SKM-1 (cell line): ENCODE measurements around the gene RABGGTA.
"Not testable (repeated sequence)": the region's sequence is repeated elsewhere in the genome, so short reads cannot be mapped to it uniquely, and the experiment has no call there.

ENCODE experiments used
- DNase-seq: peaks from one replicate; lab custom pipeline; 2025; ENCODE audit not compliant: unreplicated experiment; lab: John Stamatoyannopoulos, UW

Gene RABGGTA

DNA sequence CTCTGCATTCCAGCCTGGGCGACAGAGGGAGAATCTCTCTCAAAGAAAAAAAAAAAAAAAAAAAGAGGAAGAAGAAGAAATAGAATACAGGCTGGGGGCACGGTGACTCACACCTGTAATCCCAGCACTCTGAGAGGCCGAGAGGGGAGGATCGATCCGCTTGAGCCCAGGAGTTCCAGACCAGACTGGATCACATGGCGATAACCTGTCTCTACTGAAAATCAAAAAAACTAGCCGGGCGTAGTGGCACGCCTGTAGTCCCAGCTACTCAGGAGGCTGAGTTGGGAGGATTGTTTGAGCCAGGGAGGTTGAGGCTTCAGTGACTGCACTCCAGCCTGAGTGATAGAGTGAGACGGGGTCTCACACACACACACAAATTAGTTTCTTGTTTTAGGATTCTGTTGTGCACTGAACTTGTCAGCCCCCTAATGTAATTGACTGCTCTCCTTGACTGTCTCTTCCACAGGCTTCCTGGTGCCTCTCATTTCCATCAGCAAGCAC lies 28.0 kb downstream of the RABGGTA start:
- no peak for DNase-seq

DNA sequence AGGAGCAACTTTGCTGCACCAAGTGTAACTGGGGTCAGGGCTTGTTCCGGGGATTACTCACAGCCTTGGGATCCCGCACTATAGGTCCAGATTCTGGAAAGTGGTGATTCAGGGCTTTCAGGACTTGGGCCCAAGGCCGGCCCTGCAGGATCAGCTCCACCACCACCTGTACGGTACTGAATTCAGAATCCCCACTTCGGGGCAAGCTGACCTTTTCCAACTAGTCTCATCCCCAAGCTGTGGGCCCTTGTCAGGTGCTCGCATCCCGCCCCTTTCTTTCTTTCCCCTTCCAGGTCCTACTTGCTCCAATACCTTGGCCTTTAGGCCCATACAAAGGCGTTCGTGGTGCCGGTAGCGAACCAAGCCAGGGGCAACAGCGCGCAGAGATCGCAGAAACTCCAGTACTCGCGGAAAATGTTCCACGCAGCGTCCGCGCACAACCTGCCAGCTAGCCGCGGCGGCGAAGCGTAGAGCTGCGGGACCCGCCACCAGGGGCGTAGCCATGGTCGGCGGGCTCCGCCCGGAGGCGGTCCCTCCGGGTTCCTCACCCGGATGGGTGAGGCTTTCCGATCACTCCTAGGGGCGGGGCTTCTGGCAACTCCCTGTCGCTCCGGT lies 29.5 kb downstream of the RABGGTA start:
- peak; percentile 68 for DNase-seq

DNA sequence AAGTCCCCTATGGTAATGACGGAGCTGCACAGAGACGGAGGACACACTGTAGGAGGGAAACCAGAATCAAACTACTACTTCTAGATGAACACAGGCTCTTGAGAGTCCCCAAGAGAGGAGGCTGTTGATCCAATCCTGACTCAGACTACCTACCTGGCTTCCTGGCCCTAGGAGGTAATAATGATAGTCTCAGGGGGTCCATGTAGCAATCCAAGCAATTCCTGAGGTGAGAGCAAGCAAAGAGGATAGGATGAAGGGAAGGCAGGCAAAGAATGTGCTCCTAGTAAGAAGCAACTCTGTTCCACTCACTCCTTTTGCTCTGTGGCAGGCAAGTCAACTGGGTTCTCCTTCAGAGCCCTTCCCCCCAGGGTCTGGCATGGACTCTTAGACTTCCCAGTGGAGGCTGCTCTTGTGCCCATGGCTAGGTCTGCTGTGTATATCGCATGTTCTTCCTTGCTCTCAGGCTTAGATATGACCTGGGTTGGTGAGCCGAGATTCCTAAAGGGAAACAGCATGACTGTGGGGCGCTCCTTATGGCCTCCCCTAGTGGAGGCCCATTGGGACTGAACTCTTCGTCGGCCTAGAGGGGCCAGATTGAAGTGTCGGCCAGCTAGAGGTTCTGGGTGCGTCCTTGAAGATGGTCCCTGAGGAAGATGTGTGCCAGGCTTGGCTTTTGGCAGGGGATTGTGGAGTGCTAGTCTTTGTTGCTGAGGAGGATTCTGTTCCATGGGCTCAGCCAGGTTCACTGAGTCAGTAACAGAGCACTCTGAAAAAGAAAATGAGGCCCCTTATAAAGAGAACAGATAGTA lies 31.1 kb downstream of the RABGGTA start:
- no peak for DNase-seq

DNA sequence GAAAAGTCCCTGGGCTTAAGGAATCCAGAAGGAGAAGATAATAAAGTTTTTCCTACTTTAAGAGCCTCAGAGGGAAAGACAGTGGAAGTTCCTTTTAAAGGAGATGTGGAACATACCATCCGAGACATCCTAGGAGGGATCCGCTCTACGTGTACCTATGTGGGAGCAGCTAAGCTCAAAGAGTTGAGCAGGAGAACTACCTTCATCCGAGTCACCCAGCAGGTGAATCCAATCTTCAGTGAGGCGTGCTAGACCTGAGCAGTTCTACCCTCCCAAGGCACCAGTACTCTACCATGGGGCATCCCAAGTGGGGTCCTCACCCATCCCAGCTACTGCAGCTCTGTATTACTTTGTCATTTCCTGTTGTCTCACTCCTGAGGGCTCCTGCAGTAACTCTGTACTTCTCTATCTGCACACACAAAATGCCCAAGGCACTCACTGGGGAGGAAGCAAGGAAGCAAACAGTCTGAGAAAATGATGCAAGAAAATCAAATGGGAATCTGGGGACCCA lies 32.8 kb downstream of the RABGGTA start:
- DNase-seq: no peak

DNA sequence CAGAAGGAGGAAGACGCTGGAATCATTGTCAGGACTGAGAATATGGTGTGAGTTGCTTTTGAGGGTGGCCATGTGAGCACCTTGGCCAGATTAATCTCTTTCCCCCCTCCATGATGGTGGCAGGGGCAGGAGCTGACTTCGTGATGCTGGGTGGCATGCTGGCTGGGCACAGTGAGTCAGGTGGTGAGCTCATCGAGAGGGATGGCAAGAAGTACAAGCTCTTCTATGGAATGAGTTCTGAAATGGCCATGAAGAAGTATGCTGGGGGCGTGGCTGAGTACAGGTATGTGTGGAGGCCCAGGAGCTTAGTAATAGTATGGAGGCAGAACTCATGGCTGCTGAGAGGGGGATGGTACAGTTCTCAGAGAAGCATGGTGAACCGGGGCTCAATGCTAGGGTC lies 33.3 kb downstream of the RABGGTA start:
- no peak for DNase-seq

DNA sequence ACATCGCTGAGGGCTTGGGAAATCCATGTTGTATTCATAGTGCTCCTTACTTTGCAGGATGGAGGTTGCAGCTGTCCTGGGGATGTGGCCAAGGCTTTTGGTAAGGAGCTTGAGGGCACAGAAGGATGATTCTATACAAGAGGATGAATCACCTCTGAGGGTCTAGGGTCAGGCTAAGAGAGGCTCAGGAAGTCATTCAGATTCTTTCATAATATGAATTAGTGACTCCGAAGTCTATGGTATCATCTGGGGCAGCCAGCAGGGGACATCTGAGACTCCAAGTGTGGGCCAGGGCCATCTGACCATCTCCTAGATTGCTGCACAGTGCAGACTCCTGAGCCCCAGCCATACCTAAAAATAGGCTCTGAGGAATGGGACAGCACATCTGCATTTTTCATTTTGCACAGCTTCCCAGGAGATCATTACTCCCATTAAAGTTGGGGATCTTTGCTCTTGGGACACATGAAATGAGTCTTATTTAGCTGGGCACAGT lies 33.9 kb downstream of the RABGGTA start:
- no peak for DNase-seq

DNA sequence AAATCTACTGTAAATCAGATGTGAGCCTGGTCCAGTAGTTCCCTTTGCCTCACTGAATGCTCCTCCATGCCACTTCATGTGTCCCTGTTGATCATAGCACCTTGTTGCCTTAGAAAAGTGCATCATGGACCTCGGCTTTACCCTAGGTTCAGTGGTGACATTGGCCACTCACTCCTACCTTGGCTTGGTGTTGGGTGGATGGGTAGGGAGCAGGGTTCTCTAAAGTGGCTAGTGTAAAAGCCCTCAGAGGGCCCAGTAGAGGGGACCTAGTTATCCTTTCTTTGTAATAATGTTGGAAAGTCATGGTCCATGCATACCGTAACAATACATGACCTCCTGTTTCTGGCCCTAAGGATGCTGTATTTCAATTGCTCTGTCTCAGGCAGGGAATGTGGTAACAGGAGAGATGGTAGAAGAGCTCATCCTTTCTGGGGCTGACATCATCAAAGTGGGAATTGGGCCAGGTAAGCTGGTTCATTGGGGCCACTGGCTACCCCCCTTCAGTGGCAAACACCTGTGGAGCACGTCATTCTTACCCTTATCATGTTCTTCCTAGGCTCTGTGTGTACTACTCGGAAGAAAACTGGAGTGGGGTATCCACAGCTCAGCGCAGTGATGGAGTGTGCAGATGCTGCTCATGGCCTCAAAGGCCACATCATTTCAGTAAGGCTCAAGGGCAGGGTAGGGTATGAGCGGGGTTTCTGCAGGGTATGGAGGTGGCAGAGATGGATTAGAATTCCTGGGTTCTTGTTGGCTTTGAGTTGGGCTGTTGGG lies 34.5 kb downstream of the RABGGTA start:
- no peak for DNase-seq

DNA sequence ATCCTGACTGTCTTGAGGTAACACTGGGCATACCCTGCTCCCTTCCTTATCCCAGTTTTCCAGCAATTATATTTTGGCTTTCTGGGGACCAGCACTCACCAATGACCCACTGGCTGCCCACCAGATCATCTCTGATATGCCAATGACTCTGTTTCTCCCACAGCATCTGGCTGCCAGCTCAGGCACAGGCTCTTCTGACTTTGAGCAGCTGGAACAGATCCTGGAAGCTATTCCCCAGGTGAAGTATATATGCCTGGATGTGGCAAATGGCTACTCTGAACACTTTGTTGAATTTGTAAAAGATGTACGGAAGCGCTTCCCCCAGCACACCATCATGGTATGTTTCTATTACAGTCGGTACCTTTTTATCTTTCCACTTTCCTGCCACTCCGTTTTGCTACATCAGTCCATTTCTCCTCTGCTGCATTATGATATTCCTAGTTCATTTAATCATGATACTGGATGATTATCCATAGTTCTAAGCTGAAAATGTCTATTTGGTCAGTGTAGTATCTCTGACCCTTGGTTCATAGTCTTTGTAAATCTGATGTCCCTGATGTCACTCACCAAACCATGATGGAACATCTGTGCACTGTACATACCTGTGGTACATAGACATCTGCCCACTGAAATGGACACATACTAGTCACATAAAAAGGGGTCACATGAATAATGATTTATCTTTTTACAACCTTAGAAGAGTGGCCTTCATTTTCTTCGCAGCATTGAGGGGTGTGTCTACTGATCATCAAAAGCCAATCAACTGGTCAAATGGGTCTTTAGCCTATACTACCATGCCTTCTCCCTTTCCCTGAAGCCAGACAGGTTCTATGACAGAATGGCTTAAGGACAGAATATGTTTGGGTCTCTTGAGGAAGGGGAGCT lies 35.4 kb downstream of the RABGGTA start:
- no peak for DNase-seq

DNA sequence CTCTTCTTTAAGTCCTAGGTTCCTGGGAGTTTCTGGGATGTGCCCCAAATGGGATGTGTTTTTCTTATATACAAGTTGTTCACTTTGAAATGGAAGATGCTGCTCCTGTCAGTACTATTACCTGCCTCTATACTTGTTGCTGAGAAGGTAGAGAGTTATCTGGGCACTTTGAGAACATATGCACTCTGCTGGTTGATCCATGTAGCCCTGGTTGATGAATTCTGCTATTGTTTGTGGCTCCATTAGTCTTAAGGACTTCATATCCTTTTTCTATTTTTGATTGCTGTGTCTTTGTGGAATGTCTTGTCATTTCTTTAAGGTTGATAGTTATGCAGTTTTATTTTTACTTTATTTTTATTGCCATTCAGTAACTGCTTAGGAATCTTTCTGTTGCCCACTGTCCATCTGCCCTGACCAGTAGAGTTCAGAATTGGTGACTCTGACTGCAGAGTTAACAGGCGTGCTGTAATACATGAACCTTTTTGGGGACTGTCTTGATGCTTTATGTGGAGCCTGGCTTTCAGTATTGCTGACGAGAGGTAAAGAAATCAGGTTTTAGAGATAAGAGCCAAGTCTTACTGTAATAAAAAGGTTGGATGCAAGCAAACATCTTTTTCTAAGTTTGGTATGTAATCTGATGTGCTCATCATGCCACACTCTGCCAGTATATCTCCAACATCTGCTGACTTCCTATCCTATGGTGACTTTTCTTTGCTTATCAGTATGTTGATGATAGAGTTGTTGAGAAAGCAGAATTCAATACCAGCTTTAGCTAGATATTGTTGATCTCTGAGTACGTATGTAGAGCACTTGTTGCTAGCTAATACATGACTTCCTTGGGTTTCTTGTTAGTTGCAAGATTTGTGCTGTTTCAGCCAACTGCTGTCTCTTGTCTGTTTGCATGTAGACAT lies 37.0 kb downstream of the RABGGTA start:
- no peak for DNase-seq

DNA sequence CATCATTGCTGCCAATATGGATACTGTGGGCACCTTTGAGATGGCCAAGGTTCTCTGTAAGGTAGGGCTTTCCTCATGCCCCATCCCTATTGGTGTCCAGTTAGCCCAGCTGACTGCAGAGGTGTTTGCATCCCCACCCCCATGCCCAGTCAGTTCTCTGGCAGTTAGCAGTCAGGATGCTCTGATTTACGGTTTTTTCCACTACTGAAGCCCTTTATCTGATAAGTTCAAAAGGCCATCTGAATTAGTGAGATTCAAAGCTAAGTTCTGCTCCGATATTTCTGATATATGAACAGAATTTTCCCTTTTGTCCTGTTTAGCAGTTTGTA lies 37.9 kb downstream of the RABGGTA start:
- DNase-seq: no peak

DNA sequence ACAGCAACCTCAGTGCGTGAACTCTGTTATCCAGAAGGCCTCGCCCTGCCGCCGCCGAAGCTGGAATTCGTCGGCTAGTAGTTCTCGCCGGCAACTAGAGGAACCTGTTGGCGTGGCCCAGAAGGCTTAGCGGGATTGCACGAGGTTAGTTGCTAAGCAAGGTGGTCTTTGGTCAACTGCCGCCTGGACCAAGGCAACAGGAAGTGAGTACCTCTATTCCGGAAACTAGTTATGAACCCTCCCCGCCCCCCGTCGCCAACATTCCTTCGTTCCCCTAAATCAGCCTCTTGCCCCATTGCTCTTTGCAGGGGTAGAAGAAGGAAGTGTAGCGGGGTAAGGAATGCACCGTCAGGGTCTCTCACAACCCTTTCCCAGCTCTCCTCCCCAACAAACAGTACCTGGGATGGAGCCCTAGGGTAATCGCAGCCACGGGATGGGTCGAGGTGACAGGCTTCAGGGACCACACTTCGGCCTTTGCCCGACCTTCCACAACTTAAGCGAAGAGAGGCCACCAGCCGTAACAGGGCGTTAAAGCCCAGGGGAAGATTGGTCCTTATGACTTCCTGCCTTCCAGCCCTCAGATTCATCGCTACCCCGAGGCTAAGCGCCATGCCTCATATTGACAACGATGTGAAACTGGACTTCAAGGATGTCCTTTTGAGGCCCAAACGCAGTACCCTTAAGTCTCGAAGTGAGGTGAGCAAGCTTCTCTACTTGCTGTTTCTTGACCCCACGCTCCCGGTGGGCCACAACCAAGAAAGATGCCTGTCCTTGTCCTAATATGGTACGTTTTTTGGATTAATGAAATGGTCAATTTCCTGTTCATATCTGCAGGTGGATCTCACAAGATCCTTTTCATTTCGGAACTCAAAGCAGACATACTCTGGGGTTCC lies 38.5 kb downstream of the RABGGTA start, which contains the start of gene GMPR2:
Gene GMPR2 (plus strand): TSS at position 285 of the 893 bp plus-strand sequence. CDS start 325 bp downstream, at position 610.
- no peak for DNase-seq

DNA sequence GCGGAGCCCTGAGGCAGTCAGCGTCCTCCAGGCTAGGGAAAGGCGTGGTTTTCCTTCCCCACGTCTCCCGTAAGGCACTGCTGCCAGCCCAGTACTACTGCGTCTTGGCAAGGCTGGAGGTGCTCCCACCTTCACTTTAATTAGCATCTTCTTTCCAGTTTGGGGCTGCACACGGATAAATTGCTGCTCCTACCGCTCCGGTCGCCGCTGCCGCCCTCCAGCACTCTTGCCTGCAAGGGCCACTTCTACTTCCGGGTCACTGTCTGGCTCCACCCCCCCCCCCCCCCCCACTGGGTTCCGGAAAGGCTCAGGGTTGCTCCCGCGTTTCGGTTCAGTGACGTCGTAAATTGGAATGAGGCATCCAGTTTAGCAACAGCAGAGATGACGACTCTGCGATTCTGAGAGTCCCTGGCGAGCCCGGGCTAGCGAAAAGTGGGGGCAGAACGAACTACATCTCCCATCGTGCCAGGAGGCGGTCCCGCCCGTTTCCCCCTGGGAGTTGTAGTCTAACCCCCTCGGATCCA lies 39.2 kb downstream of the RABGGTA start, which contains the start of gene NEDD8:
Gene NEDD8 (minus strand): TSS at position 247 of the 524 bp plus-strand sequence. CDS start 100 bp downstream, at position 147.
- peak; percentile 91 for DNase-seq

DNA sequence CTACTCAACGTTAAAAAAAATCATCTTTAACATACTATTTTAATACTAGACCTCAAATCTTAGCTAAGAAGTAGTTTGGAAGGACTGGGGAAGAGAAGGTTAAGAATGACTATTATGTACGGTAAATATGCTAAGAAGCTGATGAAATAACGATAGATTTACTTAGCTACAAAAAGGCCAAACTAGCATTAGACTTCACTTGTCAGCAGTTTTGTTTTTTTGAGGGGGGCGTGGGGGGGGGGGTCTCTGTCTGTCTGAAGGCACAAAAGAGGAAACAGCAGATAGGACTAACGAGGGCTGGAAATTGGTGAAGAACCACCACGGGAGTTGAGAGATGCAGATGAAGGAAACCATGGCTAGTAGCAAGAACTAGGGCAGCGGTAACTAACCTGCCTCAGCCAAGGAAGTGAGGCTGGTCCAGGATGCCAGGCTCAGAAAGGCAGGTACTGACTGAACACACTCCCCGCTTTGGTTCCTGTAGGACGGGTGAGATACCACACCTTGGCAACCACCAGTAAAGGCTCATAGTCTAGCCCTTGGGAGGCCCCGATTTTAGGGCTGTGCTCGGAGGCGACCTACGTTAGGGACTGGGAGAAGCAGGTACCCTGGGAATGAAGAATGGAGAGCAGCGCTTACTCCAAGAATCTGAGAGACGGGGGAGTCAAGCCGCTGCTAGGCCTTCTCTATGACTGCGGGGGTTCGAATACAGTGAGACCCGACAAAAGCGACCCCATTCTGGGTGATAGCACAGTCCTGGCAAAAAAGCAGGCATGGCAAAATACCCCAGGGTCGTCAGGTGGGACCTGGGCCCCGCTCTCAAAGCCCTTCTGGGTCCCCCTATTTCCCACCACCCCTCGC lies 39.9 kb downstream of the RABGGTA start:
- DNase-seq: no peak

DNA sequence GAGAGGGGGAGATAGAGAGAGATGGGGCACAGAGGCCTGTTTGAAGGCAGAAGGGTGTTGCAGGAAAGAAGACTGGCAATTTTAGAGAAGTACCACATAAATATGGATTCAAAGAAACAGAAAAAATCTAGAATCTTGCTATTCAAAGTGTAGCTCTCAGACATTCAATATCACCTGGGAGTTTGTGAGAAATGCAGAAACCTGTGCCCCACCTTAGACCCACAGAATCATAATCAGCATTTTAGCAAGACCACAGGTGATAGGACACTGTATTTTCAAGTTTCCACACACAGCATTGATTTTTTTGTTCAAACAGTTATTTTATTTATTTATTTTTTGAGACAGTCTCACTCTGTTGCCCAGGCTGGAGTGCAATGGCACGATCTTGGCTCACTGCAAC lies 42.5 kb downstream of the RABGGTA start:
- DNase-seq: no peak

DNA sequence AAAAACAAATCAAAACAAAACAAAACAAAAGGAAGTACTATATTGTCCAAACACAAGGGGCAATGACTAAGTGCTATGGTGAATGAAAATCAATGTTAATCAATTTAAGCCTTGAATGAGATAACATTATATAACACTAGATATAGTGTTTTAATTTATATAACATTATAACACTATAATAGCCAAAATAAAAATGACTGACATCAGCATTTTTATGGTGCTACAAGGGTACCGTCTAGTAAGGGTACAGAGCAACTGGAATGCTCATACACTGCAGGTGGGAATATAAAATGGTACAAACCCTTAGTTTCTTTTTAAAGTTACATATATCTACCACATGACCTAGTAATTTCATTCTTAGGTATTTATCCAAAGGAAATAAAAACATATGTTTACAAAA lies 44.9 kb downstream of the RABGGTA start:
- no peak for DNase-seq

DNA sequence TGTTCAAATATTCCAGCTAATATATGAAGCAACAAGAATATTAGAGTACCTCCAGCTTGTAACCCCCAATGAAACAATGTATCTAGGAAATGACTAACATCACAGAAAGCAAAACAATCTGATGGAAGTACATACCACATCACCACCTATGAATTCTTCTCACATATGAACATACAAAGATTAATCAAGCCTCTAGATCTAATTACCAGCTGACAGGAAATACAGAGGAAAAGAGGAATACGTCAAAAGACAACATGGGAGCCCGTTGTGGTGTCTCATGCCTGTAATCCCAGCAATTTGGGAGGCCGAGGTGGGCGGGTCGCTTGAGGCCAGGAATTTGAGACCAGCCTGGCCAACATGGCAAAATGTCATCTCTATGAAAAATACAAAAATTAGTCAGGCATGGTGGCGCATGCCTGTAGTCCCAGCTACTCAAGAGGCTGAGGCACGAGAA lies 46.8 kb downstream of the RABGGTA start:
- no peak for DNase-seq

DNA sequence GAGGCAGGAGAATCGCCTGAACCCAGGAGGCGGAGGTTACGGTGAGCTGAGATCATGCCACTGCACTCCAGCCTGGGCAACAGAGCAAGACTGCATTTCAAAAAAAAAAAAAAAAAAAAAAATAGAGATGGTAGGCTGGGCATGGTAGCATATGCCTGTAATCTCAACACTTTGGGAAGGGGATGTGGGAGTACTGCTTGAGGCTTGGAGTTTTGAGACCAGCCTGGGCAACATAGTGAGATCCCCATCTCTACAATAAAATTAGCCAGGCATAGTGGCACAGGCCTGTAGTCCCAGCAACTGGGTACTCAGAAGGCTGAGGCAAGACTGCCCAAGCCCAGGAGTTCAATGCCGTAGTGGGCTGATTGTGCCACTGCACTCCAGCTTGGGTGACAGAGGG lies 48.4 kb downstream of the RABGGTA start:
- DNase-seq: not testable (repeated sequence)
